ENCODE results near the gene CCDC13.

The CCDC13 gene

DNA sequence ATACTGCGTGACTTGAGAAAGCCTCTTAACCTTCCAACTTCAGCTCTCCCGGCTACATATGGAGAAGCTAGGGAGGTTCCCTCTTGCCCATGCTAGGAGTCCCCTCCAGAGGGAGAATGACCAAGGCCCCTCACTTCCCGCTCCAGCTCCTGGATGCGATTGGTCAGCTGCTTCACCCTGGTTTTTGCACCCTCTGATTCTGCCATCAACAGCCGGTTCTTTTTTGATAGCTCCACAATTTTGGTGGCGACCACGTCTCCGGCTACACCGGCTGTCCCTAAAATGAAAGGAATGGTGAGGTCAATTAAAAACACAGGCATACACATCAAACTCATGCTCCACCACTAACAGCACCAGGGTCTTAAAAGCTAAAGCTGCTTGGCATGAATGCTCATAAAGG, 20.6 kb downstream of the CCDC13 start:
- no peak for DNase-seq

- DNase-seq, result no peak
These were observed 21.4 kb downstream of the CCDC13 start for GRCh38 chr3:42751609-42752008.

GRCh38 chr3:42750834-42751233, 22.2 kb downstream of the CCDC13 start:
- no peak for DNase-seq

- no peak for DNase-seq
These were observed 23.3 kb downstream of the CCDC13 start for GRCh38 chr3:42749753-42750231.

GRCh38 chr3:42749025-42749752, 23.9 kb downstream of the CCDC13 start:
- no peak for DNase-seq

GRCh38 chr3:42747581-42747980, 25.5 kb downstream of the CCDC13 start:
- no peak for DNase-seq

DNA sequence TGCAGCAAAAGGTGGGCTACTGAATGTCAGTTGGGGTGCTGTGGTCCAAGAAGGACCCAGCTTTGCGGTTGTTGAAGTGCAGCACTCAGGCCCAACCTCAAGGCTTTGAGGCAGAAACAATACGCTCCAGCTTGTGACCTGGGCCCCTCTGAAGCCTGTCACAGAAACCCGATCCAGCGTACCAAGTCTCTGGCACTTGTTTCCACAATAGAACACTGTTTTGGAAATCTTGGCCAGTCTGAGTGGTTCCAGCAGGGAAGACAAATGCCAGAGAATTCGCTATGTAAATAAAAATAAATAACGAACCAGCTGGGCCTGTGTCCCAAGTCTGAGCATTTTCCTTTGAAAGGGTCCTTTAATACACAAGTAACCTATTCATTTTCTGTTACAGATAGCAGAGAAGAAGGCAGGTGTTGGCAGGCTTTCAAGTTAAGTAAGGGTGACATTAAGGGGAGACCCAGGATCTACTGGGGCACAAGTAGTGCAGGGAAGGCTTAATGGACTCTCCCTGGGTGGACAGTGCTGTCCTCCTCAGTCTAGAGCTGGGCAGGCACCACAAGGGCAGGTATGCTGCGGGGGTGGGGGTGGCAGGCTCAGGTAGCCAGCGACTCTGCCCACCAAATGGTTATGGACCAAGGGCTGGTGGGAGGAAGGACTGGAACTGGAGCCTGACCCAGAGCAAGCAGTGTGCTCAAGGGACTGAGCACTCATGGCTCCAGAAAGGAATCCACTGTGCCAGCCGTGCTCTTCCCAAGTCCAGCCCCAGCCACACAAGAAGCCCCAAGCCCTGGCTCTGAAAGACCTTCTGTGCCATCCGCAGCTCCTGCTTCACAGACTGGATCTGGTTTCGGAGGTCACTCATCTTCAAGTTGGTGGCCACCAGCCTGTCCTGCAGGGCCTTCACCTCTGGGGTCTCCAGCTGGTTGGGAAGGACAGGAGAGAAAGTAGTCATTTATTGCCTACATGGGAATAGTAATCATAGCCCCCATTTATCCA, 26.3 kb downstream of the CCDC13 start:
- no peak for DNase-seq

GRCh38 chr3:42745776-42746454, 27.1 kb downstream of the CCDC13 start:
- DNase-seq, result no peak

GRCh38 chr3:42745291-42745745, 27.7 kb downstream of the CCDC13 start:
- no peak for DNase-seq

GRCh38 chr3:42743204-42743995, 29.7 kb downstream of the CCDC13 start:
- DNase-seq, result no peak

- no peak for DNase-seq
These were observed 30.4 kb downstream of the CCDC13 start for GRCh38 chr3:42742688-42743087.

- no peak for DNase-seq
These were observed 30.8 kb downstream of the CCDC13 start for GRCh38 chr3:42742259-42742658.

GRCh38 chr3:42741796-42742195, 31.3 kb downstream of the CCDC13 start:
- no peak for DNase-seq

GRCh38 chr3:42739401-42740158, 33.5 kb downstream of the CCDC13 start:
- DNase-seq, result no peak

GRCh38 chr3:42736531-42736930, 36.5 kb downstream of the CCDC13 start:
- no peak for DNase-seq

DNA sequence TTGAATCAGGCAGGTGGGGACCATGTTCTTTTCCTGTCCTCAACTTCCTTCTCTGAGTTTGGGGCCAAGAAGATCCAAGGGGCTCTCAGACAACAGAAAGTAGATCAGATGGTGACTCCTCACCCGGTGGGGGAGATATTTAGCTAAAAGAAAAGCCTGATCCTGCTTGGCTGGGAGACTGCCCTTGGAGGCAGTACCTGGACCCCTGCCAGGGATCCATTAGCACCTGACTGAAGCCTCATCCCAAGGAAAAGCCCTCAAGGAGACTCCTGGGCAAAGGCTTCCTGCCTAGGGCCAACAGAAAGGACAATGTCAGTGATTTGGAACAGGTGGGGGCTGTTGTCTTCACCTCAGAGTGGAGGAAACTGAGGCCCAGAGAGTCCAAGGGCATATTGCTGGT, 37.0 kb downstream of the CCDC13 start:
- DNase-seq, result no peak

DNA sequence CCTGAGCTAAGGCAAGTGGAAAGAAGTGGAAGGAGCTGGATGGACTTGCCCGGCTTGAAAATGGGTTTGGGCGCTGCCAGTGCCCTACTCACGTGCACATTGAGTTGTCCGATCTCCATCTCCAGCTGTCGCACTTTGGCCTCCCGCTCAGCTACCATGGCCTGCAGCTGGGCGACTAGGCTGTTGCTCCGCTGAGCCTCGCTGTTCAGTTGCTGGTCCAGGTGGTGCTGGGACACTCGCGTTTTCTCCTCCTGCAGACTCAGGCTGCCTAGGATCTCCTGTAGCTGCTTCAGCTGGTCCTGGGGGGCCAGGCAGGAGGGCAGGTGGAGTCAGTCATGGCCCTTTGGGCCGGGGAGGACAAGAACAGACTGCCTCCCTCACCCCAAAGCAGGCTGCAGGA, 37.4 kb downstream of the CCDC13 start:
- no peak for DNase-seq

DNA sequence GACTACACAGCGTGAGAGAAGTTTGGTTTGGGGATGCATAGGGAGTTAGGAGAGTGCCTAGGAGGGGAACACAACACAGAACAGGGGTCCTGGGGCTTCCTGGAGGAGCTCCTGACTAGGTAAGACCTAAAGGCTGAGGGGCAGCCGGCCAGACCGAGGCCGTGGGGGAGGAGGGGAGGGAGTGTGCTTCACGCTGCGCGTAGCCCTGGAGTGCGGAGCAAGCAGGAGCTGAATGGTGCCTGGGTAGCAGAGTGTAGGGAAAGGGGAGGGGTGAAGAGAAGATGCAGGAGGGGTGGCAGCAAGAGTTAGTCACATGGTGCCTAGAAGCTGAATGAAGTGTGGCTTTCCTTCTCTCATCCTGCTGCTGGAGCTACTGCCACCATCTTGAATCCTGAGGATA, 38.0 kb downstream of the CCDC13 start:
- DNase-seq, result no peak

DNA sequence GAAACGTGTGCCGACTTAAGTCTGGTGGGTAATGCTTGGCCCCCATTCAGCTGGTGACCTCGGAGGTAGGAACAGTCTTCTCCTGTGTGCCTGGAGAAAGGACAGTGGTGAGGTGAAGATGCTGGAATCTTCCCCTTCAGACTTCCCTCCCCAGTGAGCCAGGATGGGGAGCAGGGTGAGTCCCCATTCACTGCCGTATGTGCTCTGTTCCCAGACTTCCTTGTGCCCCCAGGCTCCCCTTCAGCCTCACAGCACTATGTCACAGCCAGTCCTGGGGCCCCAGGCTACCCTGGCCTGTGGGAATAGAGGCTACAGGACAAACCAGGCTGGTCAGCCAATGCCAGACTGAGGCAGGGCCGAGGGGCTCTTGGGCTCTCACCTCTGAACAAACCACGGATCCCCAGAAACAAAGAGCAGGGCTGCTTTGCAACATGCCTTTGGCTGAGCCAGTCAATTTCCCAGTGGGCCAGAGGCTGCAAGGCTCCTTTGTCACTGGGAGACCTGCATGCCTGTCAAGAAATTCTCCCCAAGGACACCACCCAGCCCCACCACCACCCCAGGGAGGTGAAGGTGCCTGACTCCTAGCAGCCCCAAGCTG, 38.7 kb downstream of the CCDC13 start:
- DNase-seq, result no peak

GRCh38 chr3:42733501-42734262, 39.4 kb downstream of the CCDC13 start:
- DNase-seq, result no peak
